Frontal cortex (tissue), 4 donors: Measurements from ENCODE around the gene STAT2. TPM values are rescaled to one million over a fixed set of nuclear protein-coding genes. Genes with fewer than 3 reads are reported as not detected.
"Not testable (repeated sequence)": the region's sequence is repeated elsewhere in the genome, so short reads cannot be mapped to it uniquely, and the experiment has no call there.

Experiments
- DNase-seq, 2 donors: peaks; one replicate each; pipeline ENCODE4 v3.0.0; 2012; ENCODE audit warnings: low spot score in 2 of 2
- FAIRE-seq: peaks from 2 replicates; lab custom pipeline; 2012; peaks lifted over from hg19 to GRCh38; lab: Jason Lieb, UNC
- total RNA-seq: library from RNA; depleted of rRNA; stranded (reverse); fragments of >200 nt; gene quantifications from one replicate; pipeline ENCODE4 v1.2.3, GENCODE V29; 2014
- donor health status: control.
- donor health status: control.
- donor health status: control.

Gene STAT2
- total RNA-seq, result 75.0 TPM

GRCh38 chr12:56359851-56360767, at the start of gene STAT2:
Gene STAT2 (minus strand): TSS chr12:56360107. CDS start chr12:56356571, 3,536 bp downstream.
- FAIRE-seq, result peak; percentile 93
- DNase-seq, result peak; percentile 80 to 90

GRCh38 chr12:56408799-56409417, 49.0 kb upstream of the STAT2 start:
- FAIRE-seq (no peak), DNase-seq (no peak)

GRCh38 chr12:56404227-56404626, 44.3 kb upstream of the STAT2 start:
- not testable (repeated sequence) for FAIRE-seq, DNase-seq

- FAIRE-seq, DNase-seq: not testable (repeated sequence)
Observed at GRCh38 chr12:56401612-56402011, 41.7 kb upstream of the STAT2 start.

GRCh38 chr12:56401125-56401524, 41.2 kb upstream of the STAT2 start:
- not testable (repeated sequence) for DNase-seq, FAIRE-seq

- FAIRE-seq, DNase-seq: not testable (repeated sequence)
Observed at GRCh38 chr12:56399466-56399865, 39.6 kb upstream of the STAT2 start.

- DNase-seq, result no peak
- no peak for FAIRE-seq
Observed at GRCh38 chr12:56398324-56398723, 38.4 kb upstream of the STAT2 start.

- no peak for FAIRE-seq
- no peak for DNase-seq
Observed at GRCh38 chr12:56392331-56392730, 32.4 kb upstream of the STAT2 start.

GRCh38 chr12:56391721-56392120, 31.8 kb upstream of the STAT2 start:
- no peak for FAIRE-seq
- DNase-seq, result no peak

GRCh38 chr12:56389412-56389811, 29.5 kb upstream of the STAT2 start:
- no peak for DNase-seq
- FAIRE-seq, result no peak

- FAIRE-seq (no peak), DNase-seq (no peak)
Observed at GRCh38 chr12:56387152-56387736, 27.3 kb upstream of the STAT2 start.

- FAIRE-seq (no peak), DNase-seq (no peak)
Observed at GRCh38 chr12:56385873-56386272, 26.0 kb upstream of the STAT2 start.

- FAIRE-seq (no peak), DNase-seq (no peak)
Observed at GRCh38 chr12:56382611-56383010, 22.7 kb upstream of the STAT2 start.

GRCh38 chr12:56377989-56378316, 18.0 kb upstream of the STAT2 start:
- DNase-seq (no peak), FAIRE-seq (no peak)

- DNase-seq (no peak), FAIRE-seq (no peak)
Observed at GRCh38 chr12:56377310-56377988, 17.5 kb upstream of the STAT2 start.

GRCh38 chr12:56375598-56376434, 15.9 kb upstream of the STAT2 start:
- FAIRE-seq (no peak), DNase-seq (no peak)

- FAIRE-seq (no peak), DNase-seq (no peak)
Observed at GRCh38 chr12:56374726-56375597, 15.1 kb upstream of the STAT2 start.

GRCh38 chr12:56373515-56373914, 13.6 kb upstream of the STAT2 start:
- no peak for DNase-seq
- no peak for FAIRE-seq

- no peak for DNase-seq
- no peak for FAIRE-seq
Observed at GRCh38 chr12:56366948-56367347, 7.0 kb upstream of the STAT2 start.
